AG10803 (cell line): ENCODE data around the gene IDH3G.

Experiments used
- DNase-seq: peaks from one replicate; pipeline ENCODE4 v3.0.0; 2010; ENCODE audit warnings: low read depth
- H3K4me3 ChIP-seq: 2 replicates; pipeline ENCODE4 v1.5.1; 2011; ENCODE audit warnings: mild to moderate bottlenecking, low read length, control low read depth
- CTCF ChIP-seq: conservative IDR thresholded peaks from 2 replicates; pipeline ENCODE4 v1.5.1; 2011; ENCODE audit warnings: mild to moderate bottlenecking, low read length, control low read depth, inconsistent platforms

IDH3G gene

GRCh38 chrX:153813161-153813560 is 19.0 kb upstream of the IDH3G start:
- DNase-seq = no peak
- H3K4me3 ChIP-seq = no peak overlapping the region

GRCh38 chrX:153812220-153812619 is 18.0 kb upstream of the IDH3G start:
- H3K4me3 ChIP-seq = no peak overlapping the region
- no peak for DNase-seq
- TF ChIP-seq CTCF = no peak

More at GRCh38 chrX:153813161-153813560, 19.0 kb upstream of the IDH3G start:
- no peak for TF ChIP-seq CTCF

- no peak for DNase-seq
- H3K4me3 ChIP-seq = no peak overlapping the region
- TF ChIP-seq CTCF = no peak
Measured at GRCh38 chrX:153807976-153808375, 13.8 kb upstream of the IDH3G start.

GRCh38 chrX:153806999-153807575 is 12.9 kb upstream of the IDH3G start:
- no peak for DNase-seq
- no peak overlapping the region for H3K4me3 ChIP-seq
- no peak for TF ChIP-seq CTCF

- no peak overlapping the region for H3K4me3 ChIP-seq
- TF ChIP-seq CTCF = no peak
- DNase-seq = no peak
Measured at GRCh38 chrX:153805436-153805835, 11.3 kb upstream of the IDH3G start.

GRCh38 chrX:153804621-153805020 is 10.4 kb upstream of the IDH3G start:
- TF ChIP-seq CTCF = no peak
- no peak overlapping the region for H3K4me3 ChIP-seq
- DNase-seq = no peak

- no peak for DNase-seq
- TF ChIP-seq CTCF = no peak
- H3K4me3 ChIP-seq = no peak overlapping the region
Measured at GRCh38 chrX:153804100-153804595, 10.0 kb upstream of the IDH3G start.
